HG03139 (cell line): ENCODE measurements around the gene KLHL8.

Experiments
- ATAC-seq: cut with Tn5 transposase; IDR thresholded peaks from one replicate; pipeline ENCODE4 v1.9.1; 2021; ENCODE audit not compliant: unreplicated experiment

KLHL8 gene

DNA sequence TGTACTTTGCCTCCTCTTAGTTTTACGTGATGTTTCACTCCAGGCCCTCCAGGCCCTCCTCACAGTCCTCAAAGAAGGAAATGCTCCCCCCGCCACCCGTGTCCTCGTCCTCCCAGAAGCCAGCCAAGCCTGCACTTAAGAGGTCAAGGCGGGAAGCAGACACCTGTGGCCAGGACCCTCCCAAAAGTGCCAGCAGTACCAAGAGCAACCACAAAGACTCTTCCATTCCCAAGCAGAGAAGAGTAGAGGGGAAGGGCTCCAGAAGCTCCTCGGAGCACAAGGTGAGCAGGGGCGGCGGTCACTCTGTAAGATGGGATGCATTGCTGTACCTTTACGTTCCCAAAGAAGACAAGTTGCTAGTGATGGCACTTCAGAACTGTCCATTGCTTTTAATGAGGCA is 94.4 kb downstream of the KLHL8 start:
- ATAC-seq: no peak

DNA sequence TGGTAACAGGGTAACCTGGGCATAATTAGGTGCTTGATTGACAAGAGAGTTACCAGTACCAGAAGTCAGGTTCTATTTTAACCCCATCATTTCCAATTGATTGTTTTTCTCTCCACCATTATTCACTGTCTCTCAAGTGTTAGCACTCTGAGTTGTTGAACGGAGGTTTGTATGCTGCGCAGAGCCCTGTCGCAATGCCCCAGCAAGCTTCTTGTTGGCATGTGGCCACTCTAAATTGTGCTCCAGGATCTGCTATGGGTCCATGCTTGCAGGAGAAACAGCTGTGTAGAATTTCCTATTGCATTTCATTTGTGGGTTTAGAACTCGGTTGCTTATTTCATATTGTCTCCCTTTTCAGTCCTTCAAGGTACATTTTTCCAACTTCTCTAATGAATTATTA is 98.2 kb downstream of the KLHL8 start:
- no peak for ATAC-seq

DNA sequence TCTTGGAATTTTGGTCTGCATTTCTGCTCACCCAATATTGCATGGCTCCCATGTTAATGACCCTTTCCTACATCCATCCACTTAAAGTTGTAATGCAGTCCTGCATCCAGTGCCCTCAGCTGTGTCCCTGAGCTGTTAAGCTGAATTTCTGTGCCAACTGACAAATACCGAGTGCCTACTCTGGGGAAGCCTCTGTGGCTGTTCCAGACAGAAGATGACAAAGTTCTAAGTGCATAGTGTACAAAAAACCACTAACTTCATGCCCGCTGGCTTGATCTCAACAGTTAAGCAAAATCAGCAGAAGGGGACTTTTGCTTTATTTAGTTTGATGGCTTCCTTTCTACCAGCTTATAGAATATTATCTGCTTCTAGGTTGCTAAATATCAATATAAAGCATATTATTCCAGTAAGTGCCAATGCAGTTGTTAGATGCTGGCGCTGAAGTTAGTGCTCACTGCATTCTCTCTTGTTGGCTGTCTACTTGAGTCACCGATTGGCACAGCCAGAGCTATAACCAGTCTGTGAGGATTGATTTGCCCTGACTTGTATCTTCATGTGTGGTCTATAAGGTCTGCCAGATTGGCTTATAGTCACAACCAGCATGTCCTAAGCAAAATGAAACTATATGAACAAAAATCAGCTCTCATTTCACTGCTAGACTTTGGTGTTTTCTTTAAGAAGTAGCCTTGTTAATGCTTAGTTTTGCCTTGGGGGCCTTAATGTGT is 98.9 kb downstream of the KLHL8 start:
- ATAC-seq: no peak

DNA sequence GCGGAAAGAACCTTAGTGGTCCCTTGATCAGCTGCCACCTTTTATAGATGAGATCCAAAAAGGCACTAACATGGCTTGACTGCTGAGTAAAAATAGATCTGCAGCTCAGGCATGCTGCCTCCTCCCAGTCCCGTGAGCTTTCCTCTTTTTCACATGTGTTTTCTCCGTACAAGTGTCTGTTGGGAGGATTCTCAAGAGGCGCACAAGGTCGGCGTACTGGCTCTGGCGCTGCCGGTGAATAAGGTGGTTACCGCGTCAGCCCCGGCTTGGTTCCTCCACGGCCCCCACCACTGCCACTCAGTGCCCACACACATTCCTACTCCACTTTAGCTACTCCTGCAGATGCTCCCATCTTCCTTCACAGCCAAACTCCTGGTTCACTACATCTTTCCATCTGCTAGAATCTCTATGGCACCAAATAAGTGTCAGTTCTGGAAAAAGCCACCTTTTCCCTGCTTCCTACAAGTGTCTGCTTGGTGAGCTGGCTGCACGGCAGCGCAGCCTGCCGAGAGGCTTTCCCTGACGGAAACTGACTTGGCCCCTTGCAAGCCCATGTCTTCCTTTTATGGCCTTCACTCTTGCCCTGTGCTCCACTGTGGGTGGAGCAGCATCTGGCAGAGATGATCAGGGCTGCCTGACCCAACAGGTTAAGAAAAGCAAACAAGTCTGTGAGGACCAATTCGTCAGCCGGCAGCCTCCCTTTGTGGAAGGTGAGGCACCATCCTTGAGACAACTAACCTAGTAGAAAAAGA is 99.8 kb downstream of the KLHL8 start:
- ATAC-seq: no peak

DNA sequence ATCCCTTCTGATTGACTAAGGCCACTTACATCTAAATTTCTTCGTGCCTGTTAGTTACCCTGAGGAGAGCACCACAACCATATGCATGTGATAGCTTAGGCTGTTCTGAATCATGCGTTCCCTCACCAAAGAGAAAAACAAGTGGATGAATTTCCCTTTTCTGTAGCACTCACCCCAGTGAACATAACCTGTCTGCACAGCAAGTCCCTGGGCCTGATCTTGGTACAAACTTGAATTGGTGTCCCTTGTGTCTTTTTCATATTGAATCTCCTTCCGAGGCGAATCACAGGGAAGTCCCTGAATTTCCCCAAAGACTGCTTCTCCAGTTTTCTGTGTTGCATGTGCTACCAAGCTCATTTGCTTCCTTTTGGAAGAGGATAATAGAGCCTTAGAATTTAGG is 100.4 kb downstream of the KLHL8 start:
- ATAC-seq: no peak

DNA sequence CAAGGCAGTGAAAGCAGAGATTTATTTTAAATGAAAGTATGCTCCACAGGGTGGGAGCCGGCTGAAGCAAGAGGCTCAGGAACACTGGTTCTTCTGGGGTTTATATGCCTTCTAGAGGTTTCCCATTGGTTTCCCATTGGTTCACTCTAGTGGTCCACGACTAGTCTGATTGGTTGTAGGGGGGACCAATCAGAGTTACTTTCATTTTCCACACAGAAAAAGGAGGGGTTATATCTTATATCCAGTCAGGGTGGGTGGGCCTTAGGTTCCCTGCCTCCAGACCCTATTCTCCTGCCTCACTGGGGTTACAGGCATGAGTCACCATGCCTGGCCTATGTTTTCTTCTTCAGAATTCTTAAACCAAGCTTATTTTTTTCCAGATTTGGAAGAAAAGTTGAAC is 101.6 kb downstream of the KLHL8 start:
- no peak for ATAC-seq

DNA sequence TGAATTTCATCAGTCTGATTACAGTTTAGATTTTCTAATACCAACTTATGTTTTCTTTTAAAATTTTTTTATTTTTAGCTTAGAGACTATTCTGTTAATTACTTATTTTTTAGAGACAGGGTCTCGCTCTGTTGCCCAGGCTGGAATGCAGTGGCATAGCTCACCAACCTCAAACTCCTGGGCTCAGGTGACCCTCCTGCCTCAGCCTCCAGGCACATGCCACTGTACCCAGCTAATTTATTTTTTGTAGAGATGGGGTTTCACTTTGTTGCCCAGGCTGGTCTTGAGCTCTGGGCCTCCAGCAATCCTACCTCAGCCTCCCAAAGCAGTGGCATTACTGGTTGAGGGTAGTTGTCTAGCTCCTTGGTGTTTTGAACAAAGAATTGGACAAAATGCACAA is 102.0 kb downstream of the KLHL8 start:
- ATAC-seq: no peak

DNA sequence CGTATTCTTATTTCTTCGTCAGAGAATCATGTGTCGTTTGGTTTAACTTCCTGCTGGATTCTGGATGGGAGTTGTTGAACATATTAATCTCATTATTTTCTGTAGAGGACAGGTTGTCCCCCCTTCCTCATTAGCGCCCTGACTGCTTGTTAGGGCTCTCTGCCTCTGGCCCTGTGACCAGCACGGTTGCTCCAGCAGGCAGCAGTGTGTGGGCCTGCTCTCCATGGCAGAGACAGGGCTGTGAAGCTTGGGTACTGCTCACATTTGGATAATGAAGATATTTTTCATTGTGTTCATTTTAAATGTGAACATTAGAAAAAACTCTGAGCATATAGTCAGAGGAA is 102.7 kb downstream of the KLHL8 start:
- no peak for ATAC-seq

DNA sequence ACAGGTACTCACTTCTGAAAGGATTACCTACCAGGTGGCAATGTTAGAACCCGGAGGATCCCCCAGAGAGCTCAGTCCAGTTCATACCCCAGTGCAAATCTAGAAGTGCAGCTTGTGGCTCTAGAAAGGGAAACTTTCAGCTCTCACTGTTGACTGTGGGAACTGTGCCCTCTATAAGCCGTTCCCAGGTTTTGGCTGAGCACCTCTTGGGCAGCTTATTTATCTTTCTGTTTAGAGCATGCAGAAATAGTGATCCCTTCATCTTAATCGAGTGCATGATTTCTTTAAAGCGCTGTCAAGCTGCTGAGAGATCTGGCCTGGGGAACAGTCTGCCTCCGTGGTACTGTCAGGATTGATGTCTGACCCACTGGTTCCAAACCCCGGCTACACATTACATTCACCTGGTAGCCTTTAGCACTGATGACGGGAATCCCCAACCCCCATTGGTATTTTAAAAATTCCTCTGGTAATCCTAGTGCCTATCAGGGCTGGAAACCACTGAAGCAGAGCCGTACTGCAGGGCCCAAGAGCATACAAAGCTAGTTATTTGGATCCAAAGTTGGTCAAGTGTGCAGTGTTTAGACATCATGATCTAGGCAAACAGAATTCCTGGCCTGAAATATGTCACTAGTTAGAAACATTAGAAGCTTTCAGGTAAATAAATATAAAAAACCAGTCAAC is 103.2 kb downstream of the KLHL8 start:
- ATAC-seq: no peak

DNA sequence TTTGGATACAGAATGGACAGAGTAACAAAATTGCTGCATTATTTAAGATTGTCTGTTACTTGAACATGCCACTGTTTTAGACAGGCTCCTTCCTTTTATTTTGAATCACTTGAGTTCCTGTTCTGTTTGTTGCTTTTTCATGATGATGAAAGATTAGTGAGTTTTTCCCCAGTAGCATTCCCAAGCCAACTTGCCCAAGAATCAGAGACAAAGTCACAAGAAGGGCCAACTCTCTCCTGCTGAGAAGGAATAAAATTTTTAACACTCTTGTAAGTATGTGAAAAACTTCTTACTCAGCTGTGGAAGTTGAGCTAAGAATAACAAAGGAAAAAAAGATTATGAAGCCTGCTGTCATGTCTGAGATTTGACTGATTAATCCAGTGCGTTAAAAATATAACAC is 104.2 kb downstream of the KLHL8 start:
- ATAC-seq: no peak

DNA sequence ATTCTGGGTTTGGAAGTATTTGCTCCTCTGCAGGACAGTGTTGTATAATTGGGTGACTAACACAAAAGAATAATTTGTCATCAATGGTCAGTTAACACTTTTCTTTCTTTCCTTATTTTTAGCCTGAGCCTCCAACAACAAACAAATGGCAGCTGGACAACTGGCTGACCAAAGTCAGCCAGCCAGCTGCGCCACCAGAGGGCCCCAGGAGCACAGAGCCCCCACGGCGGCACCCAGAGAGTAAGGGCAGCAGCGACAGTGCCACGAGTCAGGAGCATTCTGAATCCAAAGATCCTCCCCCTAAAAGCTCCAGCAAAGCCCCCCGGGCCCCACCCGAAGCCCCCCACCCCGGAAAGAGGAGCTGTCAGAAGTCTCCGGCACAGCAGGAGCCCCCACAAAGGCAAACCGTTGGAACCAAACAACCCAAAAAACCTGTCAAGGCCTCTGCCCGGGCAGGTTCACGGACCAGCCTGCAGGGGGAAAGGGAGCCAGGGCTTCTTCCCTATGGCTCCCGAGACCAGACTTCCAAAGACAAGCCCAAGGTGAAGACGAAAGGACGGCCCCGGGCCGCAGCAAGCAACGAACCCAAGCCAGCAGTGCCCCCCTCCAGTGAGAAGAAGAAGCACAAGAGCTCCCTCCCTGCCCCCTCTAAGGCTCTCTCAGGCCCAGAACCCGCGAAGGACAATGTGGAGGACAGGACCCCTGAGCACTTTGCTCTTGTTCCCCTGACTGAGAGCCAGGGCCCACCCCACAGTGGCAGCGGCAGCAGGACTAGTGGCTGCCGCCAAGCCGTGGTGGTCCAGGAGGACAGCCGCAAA is 106.0 kb downstream of the KLHL8 start:
- no peak for ATAC-seq

DNA sequence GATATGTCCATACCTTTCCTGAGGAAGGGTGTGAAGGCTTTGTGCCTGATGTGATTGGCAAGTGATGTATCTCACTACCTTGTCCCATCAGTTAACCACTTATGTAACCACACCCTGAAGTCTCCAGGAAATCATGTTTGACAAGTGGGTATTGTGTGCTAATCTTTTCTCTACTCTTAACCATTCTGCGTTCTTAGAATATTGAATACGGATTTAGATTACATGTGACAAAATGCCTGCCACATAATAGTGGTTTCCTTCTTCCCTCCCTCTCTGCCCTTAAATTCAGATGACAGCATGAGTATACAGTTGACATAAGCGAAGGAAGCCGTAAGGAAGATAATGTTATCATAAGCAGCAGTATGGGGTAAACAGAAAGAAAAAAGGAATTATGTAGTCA is 108.4 kb downstream of the KLHL8 start:
- no peak for ATAC-seq
